Activated naive CD4-positive, alpha-beta T cell treated with Interleukin-2 at 50 U/mL for 16 hours (primary cell): ENCODE measurements around the gene GALNT18.

ENCODE experiments used
- DNase-seq: peaks from one replicate; pipeline ENCODE4 v3.0.0-alpha.2; 2020

GALNT18 gene

GRCh38 chr11:11563200-11563975, 58.4 kb downstream of the GALNT18 start:
- DNase-seq, result no peak

GRCh38 chr11:11561991-11562390, 59.8 kb downstream of the GALNT18 start:
- no peak for DNase-seq

- DNase-seq, result no peak
These were observed 63.0 kb downstream of the GALNT18 start for GRCh38 chr11:11558826-11559225.

GRCh38 chr11:11558396-11558795, 63.4 kb downstream of the GALNT18 start:
- DNase-seq, result no peak

- DNase-seq, result no peak
These were observed 66.6 kb downstream of the GALNT18 start for GRCh38 chr11:11555208-11555607.

- DNase-seq, result no peak
These were observed 68.2 kb downstream of the GALNT18 start for GRCh38 chr11:11553573-11553972.

- no peak for DNase-seq
These were observed 69.2 kb downstream of the GALNT18 start for GRCh38 chr11:11552529-11553087.

- DNase-seq, result no peak
These were observed 71.3 kb downstream of the GALNT18 start for GRCh38 chr11:11550534-11550933.

- DNase-seq, result no peak
These were observed 76.2 kb downstream of the GALNT18 start for GRCh38 chr11:11545285-11546275.

- DNase-seq, result no peak
These were observed 78.1 kb downstream of the GALNT18 start for GRCh38 chr11:11543656-11544055.

GRCh38 chr11:11540157-11540556, 81.6 kb downstream of the GALNT18 start:
- no peak for DNase-seq

GRCh38 chr11:11538277-11538960, 83.4 kb downstream of the GALNT18 start:
- no peak for DNase-seq

GRCh38 chr11:11537871-11538270, 83.9 kb downstream of the GALNT18 start:
- DNase-seq, result no peak

- DNase-seq, result no peak
These were observed 84.4 kb downstream of the GALNT18 start for GRCh38 chr11:11537372-11537771.

- no peak for DNase-seq
These were observed 85.2 kb downstream of the GALNT18 start for GRCh38 chr11:11536650-11537049.

- DNase-seq, result no peak
These were observed 86.2 kb downstream of the GALNT18 start for GRCh38 chr11:11535611-11536010.

- no peak for DNase-seq
These were observed 86.8 kb downstream of the GALNT18 start for GRCh38 chr11:11534981-11535380.

GRCh38 chr11:11533751-11534150, 88.1 kb downstream of the GALNT18 start:
- no peak for DNase-seq

- DNase-seq, result no peak
These were observed 88.7 kb downstream of the GALNT18 start for GRCh38 chr11:11533057-11533456.

- no peak for DNase-seq
These were observed 89.2 kb downstream of the GALNT18 start for GRCh38 chr11:11532574-11532973.

GRCh38 chr11:11531131-11531908, 90.5 kb downstream of the GALNT18 start:
- DNase-seq, result no peak

GRCh38 chr11:11528986-11529385, 92.8 kb downstream of the GALNT18 start:
- DNase-seq, result no peak
